Gastrocnemius medialis (tissue), 4 donors: Measurements from ENCODE around the gene MMP10.

Source experiments
- POLR2A ChIP-seq, 2 donors: fragments of 450-650 bp; IDR thresholded peaks; one replicate each; pipeline ENCODE4 v1.6.1; 2017; ENCODE audit warnings: antibody characterized with exemption in 2 of 2, mild to moderate bottlenecking in 2 of 2, moderate library complexity in 2 of 2
- TF ChIP-seq, protein P1 (sequence below), 5 experiments: fragments of 450-650 bp in 3 of 5; fragments of 200-600 bp in 2 of 5; sonication (generic) in 2 of 5; IDR thresholded peaks in 4 of 5; conservative IDR thresholded peaks in 1 of 5; 1 replicate in 4 of 5; 2 replicates in 1 of 5; pipeline ENCODE4 v1.5.1; 2016 to 2019; ENCODE audit warnings: antibody characterized with exemption in 5 of 5, mild to moderate bottlenecking in 3 of 5, moderate library complexity in 3 of 5

- TF ChIP-seq, protein P1, sequence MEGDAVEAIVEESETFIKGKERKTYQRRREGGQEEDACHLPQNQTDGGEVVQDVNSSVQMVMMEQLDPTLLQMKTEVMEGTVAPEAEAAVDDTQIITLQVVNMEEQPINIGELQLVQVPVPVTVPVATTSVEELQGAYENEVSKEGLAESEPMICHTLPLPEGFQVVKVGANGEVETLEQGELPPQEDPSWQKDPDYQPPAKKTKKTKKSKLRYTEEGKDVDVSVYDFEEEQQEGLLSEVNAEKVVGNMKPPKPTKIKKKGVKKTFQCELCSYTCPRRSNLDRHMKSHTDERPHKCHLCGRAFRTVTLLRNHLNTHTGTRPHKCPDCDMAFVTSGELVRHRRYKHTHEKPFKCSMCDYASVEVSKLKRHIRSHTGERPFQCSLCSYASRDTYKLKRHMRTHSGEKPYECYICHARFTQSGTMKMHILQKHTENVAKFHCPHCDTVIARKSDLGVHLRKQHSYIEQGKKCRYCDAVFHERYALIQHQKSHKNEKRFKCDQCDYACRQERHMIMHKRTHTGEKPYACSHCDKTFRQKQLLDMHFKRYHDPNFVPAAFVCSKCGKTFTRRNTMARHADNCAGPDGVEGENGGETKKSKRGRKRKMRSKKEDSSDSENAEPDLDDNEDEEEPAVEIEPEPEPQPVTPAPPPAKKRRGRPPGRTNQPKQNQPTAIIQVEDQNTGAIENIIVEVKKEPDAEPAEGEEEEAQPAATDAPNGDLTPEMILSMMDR (IDR thresholded peaks at IDR 0.05 in 4 of 5, conservative IDR thresholded peaks at IDR 0.05 in 1 of 5): no peak
- no peak for TF ChIP-seq POLR2A (IDR thresholded peaks at IDR 0.05)
Observed at GRCh38 chr11:102724904-102725500, 55.4 kb downstream of the MMP10 start, which contains the start of gene MMP8.
